Activated B cell treated with CpG ODN at 0.5 μM for 24 hours (primary cell): ENCODE results near the gene PARP12. TPM values are rescaled to one million over a fixed set of nuclear protein-coding genes. Genes with fewer than 3 reads are reported as not detected.
A peak's percentile ranks its signal among the peaks of the same experiment; 100 is the strongest.

ENCODE experiments used
- ATAC-seq: fragments of 200-7000 bp; cut with Tn5 transposase; one replicate; pipeline ENCODE4 v1.10.0; 2021; ENCODE audit warnings: low read depth, mild to moderate bottlenecking, moderate library complexity
- CTCF ChIA-PET: fragments of 350-600 bp; sonication (Branson Sonifier 250); formaldehyde crosslinking; loops from one replicate; lab custom pipeline; 2021; ENCODE audit warnings: antibody characterized with exemption; lab: Charles Lee
- POLR2A ChIA-PET: fragments of 350-600 bp; sonication (Branson Sonifier 250); formaldehyde crosslinking; loops from one replicate; lab custom pipeline; 2021; ENCODE audit warnings: antibody characterized with exemption; lab: Charles Lee
- DNase-seq: peaks from one replicate; pipeline ENCODE4 v3.0.0; 2022
- H3K27ac Mint-ChIP-seq: one replicate; pipeline ENCODE4 v1.8.0; 2020; ENCODE audit warnings: mixed read lengths
- H3K27me3 Mint-ChIP-seq: one replicate; pipeline ENCODE4 v1.8.0; 2021; ENCODE audit warnings: mixed read lengths
- H3K36me3 Mint-ChIP-seq: one replicate; pipeline ENCODE4 v1.8.0; 2021; ENCODE audit warnings: low read depth, mixed read lengths
- H3K4me1 Mint-ChIP-seq: one replicate; pipeline ENCODE4 v1.8.0; 2021; ENCODE audit warnings: mixed read lengths
- H3K4me3 Mint-ChIP-seq: one replicate; pipeline ENCODE4 v1.8.0; 2020; ENCODE audit warnings: mild to moderate bottlenecking, mixed read lengths
- H3K9me3 Mint-ChIP-seq: one replicate; pipeline ENCODE4 v1.8.0; 2020; ENCODE audit warnings: mixed read lengths
- CTCF ChIP-seq: fragments of 200-600 bp; IDR thresholded peaks from one replicate; pipeline ENCODE4 v1.8.0; 2022; ENCODE audit warnings: antibody characterized with exemption, mild to moderate bottlenecking
- intact Hi-C: fragments of 100-400 bp; cut with micrococcal nuclease; formaldehyde crosslinking; loops from one replicate; pipeline ENCODE4 v1.15.1; 2024
- total RNA-seq: library from RNA; stranded (reverse); gene quantifications from 2 replicates; pipeline ENCODE4 v1.2.3, GENCODE V29; 2022

PARP12 gene
- total RNA-seq, 1 donor from 2014 or later = 128 TPM

GRCh38 chr7:140068033-140068432, 5.3 kb upstream of the PARP12 start:
- ChIA-PET CTCF (no interaction called here), POLR2A (no interaction called here)
- Mint-ChIP-seq H3K27ac (no peak overlapping the region), H3K9me3 (peaks cover 33% of the 10 kb centered on the region), H3K4me1 (peaks cover 4% of the 10 kb centered on the region), H3K36me3 (peaks cover 6% of the 10 kb centered on the region), H3K4me3 (no peak overlapping the region), H3K27me3 (peaks cover 3% of the 10 kb centered on the region)
- no peak for ATAC-seq
- TF ChIP-seq CTCF = no peak
- DNase-seq = no peak
- intact Hi-C loops = loop anchor here (10.0 kb wide), 1 partner anchor 953 kb away; no protein-coding TSS in a partner anchor

GRCh38 chr7:140067052-140067451, 4.3 kb upstream of the PARP12 start:
- Mint-ChIP-seq H3K27ac (no peak overlapping the region), H3K9me3 (peaks cover 33% of the 10 kb centered on the region), H3K4me3 (no peak overlapping the region), H3K27me3 (peaks cover 3% of the 10 kb centered on the region), H3K4me1 (peaks cover 6% of the 10 kb centered on the region), H3K36me3 (peaks cover 8% of the 10 kb centered on the region)
- no peak for ATAC-seq
- no peak for DNase-seq
- ChIA-PET POLR2A (no interaction called here), CTCF (no interaction called here)
- intact Hi-C loops = loop anchor here (10.0 kb wide), 1 partner anchor 952 kb away; no protein-coding TSS in a partner anchor
- no peak for TF ChIP-seq CTCF

GRCh38 chr7:140062118-140062527, 628 bp downstream of the PARP12 start:
- Mint-ChIP-seq H3K27ac (peak overlapping the region; percentile 98), H3K4me3 (peak overlapping the region; percentile 97), H3K36me3 (peaks cover 22% of the 10 kb centered on the region), H3K9me3 (peaks cover 17% of the 10 kb centered on the region), H3K4me1 (peaks cover 52% of the 10 kb centered on the region), H3K27me3 (no peaks in the 10 kb centered on the region)
- TF ChIP-seq CTCF = no peak
- CTCF ChIA-PET = no interaction called here
- intact Hi-C loops = loop anchor here (1.0 to 10.0 kb wide), 11 partner anchors 8 to 947 kb away; partner anchors contain the start of gene MKRN1
- ATAC-seq (peak; percentile 68), DNase-seq (peak; percentile 63)
- POLR2A ChIA-PET = interaction anchor here (0.7 to 2.6 kb wide), 8 partner anchors 107 to 702 kb away, joined by 3 to 10 read pairs (median 5); partner anchors contain the start of genes KDM7A and LUC7L2

- H3K4me3 Mint-ChIP-seq = peak overlapping the region; percentile 97
- intact Hi-C loops = loop anchor here (5.0 to 10.0 kb wide), 2 partner anchors 331 to 947 kb away; no protein-coding TSS in a partner anchor
- no peak for DNase-seq
- ATAC-seq = no peak
- no peak for TF ChIP-seq CTCF
- peaks cover 23% of the 10 kb centered on the region for H3K36me3 Mint-ChIP-seq
- ChIA-PET CTCF (no interaction called here), POLR2A (interaction anchor here (0.7 to 2.6 kb wide), 5 partner anchors 107 to 614 kb away, joined by 3 to 10 read pairs (median 7); no protein-coding TSS in a partner anchor)
- peaks cover 12% of the 10 kb centered on the region for H3K9me3 Mint-ChIP-seq
- peaks cover 56% of the 10 kb centered on the region for H3K4me1 Mint-ChIP-seq
- H3K27me3 Mint-ChIP-seq = no peaks in the 10 kb centered on the region
- H3K27ac Mint-ChIP-seq = peak overlapping the region; percentile 98
Observed at GRCh38 chr7:140061607-140061930, 1.2 kb downstream of the PARP12 start.

GRCh38 chr7:140060788-140061606, 1.8 kb downstream of the PARP12 start:
- no peak for TF ChIP-seq CTCF
- peaks cover 6% of the 10 kb centered on the region for H3K9me3 Mint-ChIP-seq
- DNase-seq (no peak), ATAC-seq (no peak)
- H3K27me3 Mint-ChIP-seq = no peaks in the 10 kb centered on the region
- ChIA-PET POLR2A (interaction anchor here (0.9 to 2.6 kb wide), 3 partner anchors 114 to 169 kb away, joined by 3 to 10 read pairs (median 8); no protein-coding TSS in a partner anchor), CTCF (no interaction called here)
- H3K27ac Mint-ChIP-seq = peak overlapping the region; percentile 98
- H3K4me1 Mint-ChIP-seq = peaks cover 62% of the 10 kb centered on the region
- H3K36me3 Mint-ChIP-seq = peaks cover 27% of the 10 kb centered on the region
- H3K4me3 Mint-ChIP-seq = peak overlapping the region; percentile 97
- intact Hi-C loops = loop anchor here (5.0 to 10.0 kb wide), 2 partner anchors 331 to 946 kb away; no protein-coding TSS in a partner anchor
